Endothelial cell of umbilical vein (primary cell): ENCODE data around the gene B3GALT5.

ENCODE experiments used
- CTCF ChIP-seq, 2 donors: IDR thresholded peaks; 1 replicate in 1 of 2; 2 replicates in 1 of 2; pipeline ENCODE4 v1.5.1; 2011; ENCODE audit warnings: low read length in 2 of 2, mild to moderate bottlenecking in 2 of 2, moderate library complexity in 2 of 2, control low read depth in 1 of 2, inconsistent platforms in 1 of 2, low read depth in 1 of 2; ENCODE audit not compliant: insufficient read depth in 1 of 2; ENCODE audit errors: extremely low read depth in 1 of 2
- EZH2 ChIP-seq: IDR thresholded peaks from 2 replicates; pipeline ENCODE4 v1.6.1; 2012; ENCODE audit warnings: borderline replicate concordance, low read depth, mild to moderate bottlenecking, moderate library complexity, low read length, inconsistent platforms; ENCODE audit not compliant: severe bottlenecking
- MAX ChIP-seq: IDR thresholded peaks from 2 replicates; pipeline ENCODE4 v1.6.1; 2011; ENCODE audit not compliant: insufficient read depth, insufficient read length
- POLR2A ChIP-seq: IDR thresholded peaks from 2 replicates; pipeline ENCODE4 v1.6.1; 2012; ENCODE audit warnings: low read depth, mild to moderate bottlenecking, control low read depth, low read length

DNA sequence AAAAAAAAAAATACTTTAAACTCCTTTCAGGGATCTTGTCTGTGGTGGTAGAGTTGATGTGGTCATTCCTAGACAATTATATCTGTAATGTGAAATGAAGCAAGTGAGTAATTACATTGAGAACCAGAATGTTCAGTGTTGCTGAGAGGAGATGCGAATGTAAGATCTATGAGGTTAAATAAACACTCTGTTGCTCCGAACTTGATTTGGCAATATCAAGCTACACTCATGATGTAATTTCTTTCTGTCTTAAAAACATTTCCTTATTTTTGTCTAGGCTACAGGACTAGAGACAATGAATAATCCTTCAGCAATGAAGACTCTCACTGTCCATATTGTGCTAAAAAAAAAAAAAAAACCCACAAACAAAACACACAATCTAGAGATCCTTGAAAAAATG lies 69.1 kb downstream of the B3GALT5 start:
- TF ChIP-seq POLR2A (no peak), CTCF (IDR thresholded peaks at IDR 0.05; ENCODE audit: extremely low read depth in 1 of 2, insufficient read depth in 1 of 2, low read depth in 1 of 2, low read length in 2 of 2) (no peak), EZH2 (no peak), MAX (no peak)
